Stomach (tissue), 9 donors: Measurements from ENCODE around the gene FAM20C. TPM values are rescaled to one million over a fixed set of nuclear protein-coding genes. Genes with fewer than 3 reads are reported as not detected.

ENCODE experiments used
- DNase-seq, 2 donors: peaks; one replicate each; pipeline versions ENCODE4 v3.0.0 to v3.0.0-alpha.2; 2013 to 2019
- H3K27ac ChIP-seq, 5 donors: fragments of 200-600 bp in 4 of 5; sonication (generic) in 4 of 5; one replicate each; pipeline ENCODE4 v1.5.1; 2013 to 2019; ENCODE audit warnings: mild to moderate bottlenecking in 1 of 5, moderate library complexity in 1 of 5
- H3K27me3 ChIP-seq, 3 donors: fragments of 200-600 bp; sonication (generic); one replicate each; pipeline ENCODE4 v1.5.1; 2017 to 2019; ENCODE audit warnings: mixed run types in 1 of 3
- H3K36me3 ChIP-seq, 4 donors: fragments of 200-600 bp; sonication (generic); 1 replicate in 3 of 4; 2 replicates in 1 of 4; pipeline ENCODE4 v1.5.1; 2016 to 2019
- H3K4me1 ChIP-seq, 4 donors: fragments of 200-600 bp; sonication (generic); one replicate each; pipeline ENCODE4 v1.5.1; 2016 to 2019
- H3K4me3 ChIP-seq, 4 donors: fragments of 200-600 bp; sonication (generic) in 3 of 4; one replicate each; pipeline ENCODE4 v1.5.1; 2016 to 2019; ENCODE audit warnings: mild to moderate bottlenecking in 1 of 4
- H3K9me3 ChIP-seq, 4 donors: fragments of 200-600 bp; sonication (generic); one replicate each; pipeline ENCODE4 v1.5.1; 2016 to 2019
- EP300 ChIP-seq: sonication (generic); formaldehyde crosslinking; IDR thresholded peaks from one replicate; pipeline ENCODE4 v1.6.1; 2017; ENCODE audit warnings: antibody characterized with exemption
- POLR2A ChIP-seq, 4 donors: fragments of 450-650 bp; IDR thresholded peaks; one replicate each; pipeline ENCODE4 v1.6.1; 2016; ENCODE audit warnings: antibody characterized with exemption in 4 of 4, control low read depth in 2 of 4, mild to moderate bottlenecking in 1 of 4, moderate library complexity in 1 of 4
- POLR2AphosphoS5 ChIP-seq, 3 donors: sonication (generic); formaldehyde crosslinking; IDR thresholded peaks; one replicate each; pipeline ENCODE4 v1.6.1; 2016; ENCODE audit warnings: antibody characterized with exemption in 3 of 3
- WGBS, 5 donors: extraction: QIAGEN DNeasy Blood & Tissue Kit in 3 of 5; methylation state at CpG; one replicate each; pipeline versions ENCODE4 v1.1.5 to v1.1.7; 2013 to 2018; 5-methylcytosine and 5-hydroxymethylcytosine counted together
- intact Hi-C: fragments of 100-400 bp; cut with DNase I; formaldehyde crosslinking; loops from one replicate; pipeline ENCODE4 v1.15.1; 2023; ENCODE audit warnings: low total_unique reads
- polyA plus RNA-seq, 3 donors: library from polyadenylated mRNA; stranded (reverse); fragments of 200-250 nt; gene quantifications; one replicate each; pipeline ENCODE4 v1.2.3, GENCODE V29; 2013
- total RNA-seq, 5 donors: library from RNA; depleted of rRNA; stranded (reverse); fragments of >200 nt; gene quantifications; one replicate each; pipeline versions ENCODE4 v1.1.0 to v1.2.3, GENCODE V29; 2014 to 2016
- TF ChIP-seq, protein P1 (sequence below), 7 experiments: fragments of 450-650 bp in 4 of 7; fragments of 200-600 bp in 3 of 7; sonication (generic) in 3 of 7; IDR thresholded peaks; one replicate each; pipeline ENCODE4 v1.5.1; 2016 to 2019; ENCODE audit warnings: antibody characterized with exemption in 7 of 7, control low read depth in 2 of 7, mild to moderate bottlenecking in 1 of 7
- donor health status: healthy with polysubstance abuse.
- donor health status: Bipolar disorder and iron deficiency.
- donor health status: healthy.

FAM20C gene
- total and polyA plus RNA-seq, 8 donors = 19.1 to 89.8 (median 34.5) TPM

DNA sequence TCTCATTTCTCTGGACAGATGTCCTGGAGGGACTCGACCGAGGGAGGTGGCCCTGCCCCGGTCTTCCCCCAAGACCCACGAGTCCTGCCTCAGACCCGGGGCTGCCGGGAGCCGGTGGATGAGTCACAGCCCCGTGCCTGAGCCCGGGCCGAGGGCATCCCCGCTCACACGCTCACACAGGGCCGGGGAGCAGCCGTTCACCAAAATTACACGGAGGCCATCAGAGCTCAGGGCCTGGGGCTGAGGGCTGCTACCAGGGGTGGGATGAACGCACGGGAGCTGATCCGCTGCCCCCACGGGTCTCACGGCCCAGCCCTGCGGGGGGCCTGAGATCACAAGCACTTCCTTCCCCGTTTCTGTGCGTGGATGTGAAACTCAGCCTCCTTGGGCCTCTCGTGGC, 17.5 kb downstream of the FAM20C start:
- Histone ChIP-seq H3K27me3 (no peaks in the 10 kb centered on the region), H3K4me1 (peaks cover 9 to 59% (median 13%) of the 10 kb centered on the region in 4 donors), H3K36me3 (peaks cover 32 to 86% (median 63%) of the 10 kb centered on the region in 4 donors), H3K9me3 (no peaks in the 10 kb centered on the region), H3K4me3 (no peak overlapping the region), H3K27ac (peak overlapping the region in 2 of 5 donors; percentile 13 to 35)
- TF ChIP-seq, protein P1, sequence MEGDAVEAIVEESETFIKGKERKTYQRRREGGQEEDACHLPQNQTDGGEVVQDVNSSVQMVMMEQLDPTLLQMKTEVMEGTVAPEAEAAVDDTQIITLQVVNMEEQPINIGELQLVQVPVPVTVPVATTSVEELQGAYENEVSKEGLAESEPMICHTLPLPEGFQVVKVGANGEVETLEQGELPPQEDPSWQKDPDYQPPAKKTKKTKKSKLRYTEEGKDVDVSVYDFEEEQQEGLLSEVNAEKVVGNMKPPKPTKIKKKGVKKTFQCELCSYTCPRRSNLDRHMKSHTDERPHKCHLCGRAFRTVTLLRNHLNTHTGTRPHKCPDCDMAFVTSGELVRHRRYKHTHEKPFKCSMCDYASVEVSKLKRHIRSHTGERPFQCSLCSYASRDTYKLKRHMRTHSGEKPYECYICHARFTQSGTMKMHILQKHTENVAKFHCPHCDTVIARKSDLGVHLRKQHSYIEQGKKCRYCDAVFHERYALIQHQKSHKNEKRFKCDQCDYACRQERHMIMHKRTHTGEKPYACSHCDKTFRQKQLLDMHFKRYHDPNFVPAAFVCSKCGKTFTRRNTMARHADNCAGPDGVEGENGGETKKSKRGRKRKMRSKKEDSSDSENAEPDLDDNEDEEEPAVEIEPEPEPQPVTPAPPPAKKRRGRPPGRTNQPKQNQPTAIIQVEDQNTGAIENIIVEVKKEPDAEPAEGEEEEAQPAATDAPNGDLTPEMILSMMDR (IDR thresholded peaks at IDR 0.05) = no peak
- TF ChIP-seq POLR2AphosphoS5 (IDR thresholded peaks at IDR 0.05) (no peak), POLR2A (IDR thresholded peaks at IDR 0.05) (no peak), EP300 (no peak)
- no peak for DNase-seq
- intact Hi-C loops = no loop called here
- 59 to 82% (median 75%) methylated on average over 15 to 24 of the region's 24 CpGs for WGBS, 5 donors

DNA sequence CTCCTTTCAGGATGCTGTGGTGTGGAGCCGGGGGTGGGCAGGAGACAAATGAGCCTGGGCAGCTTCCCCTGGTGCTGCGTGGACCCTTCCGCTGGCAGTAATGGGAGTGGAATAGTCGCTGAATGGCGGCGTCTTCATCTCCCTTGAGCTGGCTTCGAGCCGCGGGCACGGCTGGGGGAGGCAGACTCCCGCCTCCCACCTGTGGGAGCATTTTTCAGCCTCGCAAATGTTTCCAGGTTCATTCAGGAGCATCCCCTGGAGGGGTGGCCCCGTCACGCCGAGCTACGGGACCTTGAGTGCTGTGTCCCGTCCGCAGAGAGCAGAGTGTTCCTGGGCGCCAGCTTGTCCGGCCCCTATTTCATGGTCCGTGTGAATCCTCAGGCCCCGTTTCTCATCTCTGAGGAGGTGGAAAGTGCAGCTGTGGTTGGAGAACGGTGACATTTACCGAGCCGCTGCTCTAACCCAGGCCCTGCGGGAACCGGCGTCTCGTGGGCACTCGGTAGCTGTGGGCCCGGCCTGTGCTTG, 18.1 kb downstream of the FAM20C start:
- 88 to 97% (median 92%) methylated on average over 16 to 31 of the region's 31 CpGs for WGBS, 5 donors
- intact Hi-C loops = no loop called here
- H3K36me3 ChIP-seq = peaks cover 27 to 81% (median 57%) of the 10 kb centered on the region in 4 donors

GRCh38 chr7:211033-211714, 18.8 kb downstream of the FAM20C start:
- no peak overlapping the region for H3K4me3 ChIP-seq
- H3K27ac ChIP-seq = no peak overlapping the region
- H3K27me3 ChIP-seq = no peaks in the 10 kb centered on the region
- H3K36me3 ChIP-seq = peaks cover 20 to 74% (median 50%) of the 10 kb centered on the region in 4 donors
- no peak for DNase-seq
- H3K9me3 ChIP-seq = no peaks in the 10 kb centered on the region
- intact Hi-C loops = no loop called here
- WGBS, 5 donors = 89 to 92% (median 91%) methylated on average over 16 to 21 of the region's 21 CpGs
- no peak for TF ChIP-seq EP300
- TF ChIP-seq, protein P1 (IDR thresholded peaks at IDR 0.05) = no peak
- no peak for TF ChIP-seq POLR2AphosphoS5 (IDR thresholded peaks at IDR 0.05)
- no peak for TF ChIP-seq POLR2A (IDR thresholded peaks at IDR 0.05)
- peaks cover 10 to 69% (median 15%) of the 10 kb centered on the region in 4 donors for H3K4me1 ChIP-seq

More for the DNA sequence above, 18.1 kb downstream of the FAM20C start:
- no peak for DNase-seq
- no peak overlapping the region for H3K4me3 ChIP-seq
- peaks cover 10 to 62% (median 15%) of the 10 kb centered on the region in 4 donors for H3K4me1 ChIP-seq
- TF ChIP-seq POLR2AphosphoS5 (IDR thresholded peaks at IDR 0.05) (no peak), EP300 (no peak), POLR2A (IDR thresholded peaks at IDR 0.05) (no peak)
- TF ChIP-seq, protein P1 (IDR thresholded peaks at IDR 0.05) = no peak
- no peaks in the 10 kb centered on the region for H3K27me3 ChIP-seq
- peak overlapping the region in 1 of 5 donors; percentile 35 for H3K27ac ChIP-seq
- no peaks in the 10 kb centered on the region for H3K9me3 ChIP-seq

DNA sequence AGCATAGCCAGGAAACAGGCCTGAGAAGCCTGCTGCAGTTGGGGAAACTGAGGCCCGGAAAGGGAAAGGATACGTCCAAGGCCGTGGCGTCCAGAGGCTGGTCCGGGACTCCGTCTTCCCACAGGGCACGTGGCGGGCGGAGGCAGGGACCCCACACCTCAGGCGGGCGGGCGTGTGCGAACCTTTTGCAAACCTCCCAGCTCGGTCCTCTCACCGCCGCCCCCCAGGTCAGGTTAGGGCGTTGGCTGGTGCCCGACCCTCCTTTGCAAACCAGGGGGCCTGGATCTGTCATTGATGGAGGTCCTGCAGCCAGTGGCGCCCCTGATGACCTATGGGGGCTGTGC, 19.3 kb downstream of the FAM20C start:
- WGBS, 5 donors = 91 to 98% (median 92%) methylated on average over 17 to 19 of the region's 19 CpGs
- DNase-seq = no peak
- Histone ChIP-seq H3K9me3 (no peaks in the 10 kb centered on the region), H3K4me1 (peaks cover 10 to 74% (median 20%) of the 10 kb centered on the region in 4 donors), H3K27me3 (no peaks in the 10 kb centered on the region), H3K4me3 (no peak overlapping the region), H3K36me3 (peaks cover 19 to 70% (median 49%) of the 10 kb centered on the region in 4 donors), H3K27ac (no peak overlapping the region)
- TF ChIP-seq, protein P1 (IDR thresholded peaks at IDR 0.05) = no peak
- no peak for TF ChIP-seq POLR2A (IDR thresholded peaks at IDR 0.05)
- no peak for TF ChIP-seq EP300
- no peak for TF ChIP-seq POLR2AphosphoS5 (IDR thresholded peaks at IDR 0.05)
- intact Hi-C loops = no loop called here
